ENCODE data around the gene RAF1.

GRCh38 chr3:12643724-12644123 is 20.2 kb downstream of the RAF1 start:
- no peak for TF ChIP-seq CTCF (IDR thresholded peaks at IDR 0.05)
- no peak for TF ChIP-seq POLR2A (IDR thresholded peaks at IDR 0.05)
